Measurements from ENCODE around the gene ST3GAL3. TPM values are rescaled to one million over a fixed set of nuclear protein-coding genes. Genes with fewer than 3 reads are reported as not detected.

The ST3GAL3 gene
- total RNA-seq, 4 donors from 2014 or later, result 30.2 to 41.4 (median 33.2) TPM

GRCh38 chr1:43736819-43737218 is 29.5 kb downstream of the ST3GAL3 start:
- Histone ChIP-seq H3K36me3 (peaks cover 0 to 54% of the 10 kb centered on the region in 2 donors), H3K4me1 (peaks cover 0 to 7% (median 0%) of the 10 kb centered on the region in 3 donors), H3K27ac (no peak overlapping the region), H3K4me3 (no peak overlapping the region), H3K27me3 (no peaks in the 10 kb centered on the region), H3K9me3 (no peaks in the 10 kb centered on the region)
- TF ChIP-seq CTCF (IDR thresholded peaks at IDR 0.05) (no peak), POLR2AphosphoS5 (IDR thresholded peaks at IDR 0.05) (no peak), EP300 (IDR thresholded peaks at IDR 0.05) (no peak), POLR2A (IDR thresholded peaks at IDR 0.05) (no peak)
- 61 to 83% methylated on average over 1 to 2 of the region's 2 CpGs for WGBS, 2 donors (ENCODE audit: low coverage in 1 of 2)
- ATAC-seq, result no peak

GRCh38 chr1:43742026-43742425 is 34.7 kb downstream of the ST3GAL3 start:
- Histone ChIP-seq H3K4me1 (no peaks in the 10 kb centered on the region), H3K36me3 (peaks cover 0 to 48% of the 10 kb centered on the region in 2 donors), H3K27me3 (no peaks in the 10 kb centered on the region), H3K9me3 (no peaks in the 10 kb centered on the region), H3K4me3 (no peak overlapping the region), H3K27ac (no peak overlapping the region)
- ATAC-seq, result no peak
- 80 to 83% methylated on average over 1 to 4 of the region's 4 CpGs for WGBS, 2 donors (ENCODE audit: low coverage in 1 of 2)
- TF ChIP-seq POLR2AphosphoS5 (IDR thresholded peaks at IDR 0.05), result no peak
- TF ChIP-seq EP300 (IDR thresholded peaks at IDR 0.05), result no peak
- TF ChIP-seq CTCF (IDR thresholded peaks at IDR 0.05), result no peak
- TF ChIP-seq POLR2A (IDR thresholded peaks at IDR 0.05), result no peak

- no peak for ATAC-seq
These were observed 35.9 kb downstream of the ST3GAL3 start for GRCh38 chr1:43743206-43743605.

GRCh38 chr1:43747736-43748135 is 40.4 kb downstream of the ST3GAL3 start:
- no peak for TF ChIP-seq POLR2AphosphoS5 (IDR thresholded peaks at IDR 0.05)
- TF ChIP-seq CTCF (IDR thresholded peaks at IDR 0.05), result no peak
- no peak for TF ChIP-seq POLR2A (IDR thresholded peaks at IDR 0.05)
- no peak for TF ChIP-seq EP300 (IDR thresholded peaks at IDR 0.05)
- Histone ChIP-seq H3K4me3 (no peak overlapping the region), H3K9me3 (no peaks in the 10 kb centered on the region), H3K27me3 (no peaks in the 10 kb centered on the region), H3K36me3 (peaks cover 0 to 13% of the 10 kb centered on the region in 2 donors), H3K27ac (no peak overlapping the region), H3K4me1 (no peaks in the 10 kb centered on the region)
- no peak for ATAC-seq
- 89 to 100% methylated on average over 2 to 3 of the region's 4 CpGs for WGBS, 2 donors (ENCODE audit: low coverage in 1 of 2)

More at GRCh38 chr1:43743206-43743605, 35.9 kb downstream of the ST3GAL3 start:
- WGBS, 2 donors (ENCODE audit: low coverage in 1 of 2), result 93 to 100% methylated on average over 1 of the region's 1 CpG
- Histone ChIP-seq H3K4me3 (no peak overlapping the region), H3K36me3 (peaks cover 0 to 40% of the 10 kb centered on the region in 2 donors), H3K27me3 (no peaks in the 10 kb centered on the region), H3K4me1 (no peaks in the 10 kb centered on the region), H3K9me3 (no peaks in the 10 kb centered on the region), H3K27ac (no peak overlapping the region)
- no peak for TF ChIP-seq POLR2AphosphoS5 (IDR thresholded peaks at IDR 0.05)
- TF ChIP-seq CTCF (IDR thresholded peaks at IDR 0.05), result no peak
- no peak for TF ChIP-seq EP300 (IDR thresholded peaks at IDR 0.05)
- TF ChIP-seq POLR2A (IDR thresholded peaks at IDR 0.05), result no peak

- TF ChIP-seq CTCF (IDR thresholded peaks at IDR 0.05) (no peak), EP300 (IDR thresholded peaks at IDR 0.05) (no peak), POLR2A (IDR thresholded peaks at IDR 0.05) (no peak), POLR2AphosphoS5 (IDR thresholded peaks at IDR 0.05) (no peak)
- ATAC-seq, result no peak
- Histone ChIP-seq H3K4me3 (no peak overlapping the region), H3K27ac (no peak overlapping the region), H3K4me1 (no peaks in the 10 kb centered on the region), H3K27me3 (no peaks in the 10 kb centered on the region), H3K9me3 (no peaks in the 10 kb centered on the region), H3K36me3 (peaks cover 0 to 9% of the 10 kb centered on the region in 2 donors)
- WGBS, 2 donors (ENCODE audit: low coverage in 1 of 2), result 92 to 100% methylated on average over 1 of the region's 1 CpG
These were observed 42.7 kb downstream of the ST3GAL3 start for GRCh38 chr1:43750083-43750482.
